Effector memory CD4-positive, alpha-beta T cell (primary cell): ENCODE data around the gene ATXN7.

Source experiments
- DNase-seq, 3 donors: peaks; one replicate each; pipeline ENCODE4 v3.0.0-alpha.2; 2020
- H3K27ac ChIP-seq: 2 replicates; pipeline ENCODE4 v1.7.0; 2013; ENCODE audit warnings: mild to moderate bottlenecking, low read length, moderate library complexity; ENCODE audit not compliant: insufficient read depth, poor library complexity, severe bottlenecking
- H3K27me3 ChIP-seq: replicated peaks from 2 replicates; pipeline ENCODE4 v1.7.0; 2013; ENCODE audit warnings: mild to moderate bottlenecking, low read length; ENCODE audit not compliant: insufficient read depth, control insufficient read depth, poor library complexity, severe bottlenecking
- H3K36me3 ChIP-seq: 2 replicates; pipeline ENCODE4 v1.7.0; 2013; ENCODE audit warnings: mild to moderate bottlenecking, low read length, moderate library complexity; ENCODE audit not compliant: control insufficient read depth, insufficient read depth
- H3K4me1 ChIP-seq: 2 replicates; pipeline ENCODE4 v1.7.0; 2013; ENCODE audit warnings: low read length, mild to moderate bottlenecking; ENCODE audit not compliant: control insufficient read depth, insufficient read depth, poor library complexity, severe bottlenecking
- H3K4me3 ChIP-seq: 2 replicates; pipeline ENCODE4 v1.7.0; 2013; ENCODE audit warnings: low read length, low read depth, mild to moderate bottlenecking; ENCODE audit not compliant: insufficient read depth, poor library complexity, severe bottlenecking
- H3K9me3 ChIP-seq: 2 replicates; pipeline ENCODE4 v1.7.0; 2013; ENCODE audit warnings: mild to moderate bottlenecking, low read length, moderate library complexity; ENCODE audit not compliant: control insufficient read depth

The ATXN7 gene

GRCh38 chr3:63960048-63960711 lies 96.5 kb downstream of the ATXN7 start:
- Histone ChIP-seq H3K4me1 (peaks cover 4% of the 10 kb centered on the region), H3K4me3 (no peak overlapping the region), H3K9me3 (no peaks in the 10 kb centered on the region), H3K27ac (no peak overlapping the region), H3K36me3 (no peaks in the 10 kb centered on the region), H3K27me3 (no peaks in the 10 kb centered on the region)
- DNase-seq = no peak

- Histone ChIP-seq H3K36me3 (no peaks in the 10 kb centered on the region), H3K27ac (no peak overlapping the region), H3K27me3 (no peaks in the 10 kb centered on the region), H3K4me3 (no peak overlapping the region), H3K4me1 (peaks cover 11% of the 10 kb centered on the region), H3K9me3 (no peaks in the 10 kb centered on the region)
- no peak for DNase-seq
These were observed 98.2 kb downstream of the ATXN7 start for GRCh38 chr3:63961891-63962290.

- no peaks in the 10 kb centered on the region for H3K9me3 ChIP-seq
- H3K4me1 ChIP-seq = peaks cover 19% of the 10 kb centered on the region
- H3K36me3 ChIP-seq = no peaks in the 10 kb centered on the region
- H3K27me3 ChIP-seq = no peaks in the 10 kb centered on the region
- DNase-seq = no peak
- no peak overlapping the region for H3K27ac ChIP-seq
- H3K4me3 ChIP-seq = no peak overlapping the region
These were observed 99.8 kb downstream of the ATXN7 start for GRCh38 chr3:63963496-63963895.

- DNase-seq = no peak
- Histone ChIP-seq H3K4me3 (no peak overlapping the region), H3K36me3 (no peaks in the 10 kb centered on the region), H3K27ac (no peak overlapping the region), H3K27me3 (no peaks in the 10 kb centered on the region), H3K4me1 (peaks cover 23% of the 10 kb centered on the region), H3K9me3 (no peaks in the 10 kb centered on the region)
These were observed 101.2 kb downstream of the ATXN7 start for GRCh38 chr3:63964681-63965485.

- H3K4me1 ChIP-seq = peaks cover 33% of the 10 kb centered on the region
These were observed 102.3 kb downstream of the ATXN7 start for GRCh38 chr3:63966007-63966406.

GRCh38 chr3:63966871-63967270 lies 103.2 kb downstream of the ATXN7 start:
- Histone ChIP-seq H3K4me1 (peaks cover 37% of the 10 kb centered on the region), H3K27me3 (no peaks in the 10 kb centered on the region), H3K27ac (peak overlapping the region; percentile 76), H3K9me3 (no peaks in the 10 kb centered on the region), H3K36me3 (no peaks in the 10 kb centered on the region), H3K4me3 (peak overlapping the region; percentile 71)
- DNase-seq = no peak

More at GRCh38 chr3:63966007-63966406, 102.3 kb downstream of the ATXN7 start:
- no peak for DNase-seq
- Histone ChIP-seq H3K9me3 (no peaks in the 10 kb centered on the region), H3K27me3 (no peaks in the 10 kb centered on the region), H3K4me3 (no peak overlapping the region), H3K36me3 (no peaks in the 10 kb centered on the region), H3K27ac (peak overlapping the region; percentile 76)

- Histone ChIP-seq H3K4me1 (peaks cover 48% of the 10 kb centered on the region), H3K36me3 (no peaks in the 10 kb centered on the region), H3K27ac (peak overlapping the region; percentile 76), H3K4me3 (peak overlapping the region; percentile 71), H3K27me3 (no peaks in the 10 kb centered on the region), H3K9me3 (no peaks in the 10 kb centered on the region)
- peak; percentile 9 to 21 (median 13) for DNase-seq
These were observed 104.3 kb downstream of the ATXN7 start for GRCh38 chr3:63967675-63968611.

- no peaks in the 10 kb centered on the region for H3K27me3 ChIP-seq
- DNase-seq = no peak
- peak overlapping the region; percentile 76 for H3K27ac ChIP-seq
- H3K4me1 ChIP-seq = peaks cover 56% of the 10 kb centered on the region
- H3K9me3 ChIP-seq = no peaks in the 10 kb centered on the region
- peak overlapping the region; percentile 71 for H3K4me3 ChIP-seq
- no peaks in the 10 kb centered on the region for H3K36me3 ChIP-seq
These were observed 105.1 kb downstream of the ATXN7 start for GRCh38 chr3:63968612-63969350.

- H3K9me3 ChIP-seq = no peaks in the 10 kb centered on the region
- H3K27me3 ChIP-seq = no peaks in the 10 kb centered on the region
- peak overlapping the region; percentile 76 for H3K27ac ChIP-seq
- DNase-seq = no peak
- peak overlapping the region; percentile 71 for H3K4me3 ChIP-seq
- H3K36me3 ChIP-seq = no peaks in the 10 kb centered on the region
- H3K4me1 ChIP-seq = peaks cover 58% of the 10 kb centered on the region
These were observed 106.2 kb downstream of the ATXN7 start for GRCh38 chr3:63969876-63970275.
